EL (cell line): ENCODE results near the gene RPL19.

Experiments used
- DNase-seq: peaks from one replicate; pipeline ENCODE4 v3.0.0-alpha.2; 2016

The RPL19 gene

DNA sequence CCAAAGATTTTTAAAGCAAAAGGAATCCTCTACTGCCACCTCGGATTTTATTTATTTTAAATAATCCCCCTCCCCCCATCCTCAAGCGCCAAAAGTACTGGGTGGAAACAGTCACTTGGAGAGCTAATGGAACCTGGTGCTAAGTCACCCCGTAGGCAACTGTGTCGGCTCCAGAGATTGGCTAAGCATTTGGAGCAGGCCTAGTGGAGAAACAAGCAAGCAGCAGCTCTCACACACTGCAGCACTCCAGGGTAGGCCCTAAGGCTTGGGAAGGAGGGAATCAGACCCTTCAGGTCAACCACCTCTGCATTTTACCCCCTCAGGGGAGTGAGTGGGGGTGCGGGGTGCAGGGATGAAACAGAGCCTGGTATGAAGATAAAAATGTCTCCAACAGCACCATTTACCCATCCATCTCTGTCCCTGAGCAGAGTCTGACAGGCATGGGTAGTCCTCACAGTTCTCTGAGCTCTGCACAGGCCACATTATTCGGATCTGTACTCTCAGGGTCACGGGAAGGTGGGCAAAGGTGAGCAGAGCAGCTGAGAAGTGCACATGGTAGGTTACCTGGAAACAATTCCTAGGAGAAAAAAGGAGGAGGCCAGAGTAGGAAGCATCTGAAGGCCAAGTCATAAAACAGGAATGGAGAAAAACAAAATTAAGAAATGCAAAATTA lies 52.8 kb downstream of the RPL19 start:
- DNase-seq: no peak
